Measurements from ENCODE around the gene INTS7.
"Not testable (repeated sequence)": the region's sequence is repeated elsewhere in the genome, so short reads cannot be mapped to it uniquely, and the experiment has no call there.

INTS7 gene

DNA sequence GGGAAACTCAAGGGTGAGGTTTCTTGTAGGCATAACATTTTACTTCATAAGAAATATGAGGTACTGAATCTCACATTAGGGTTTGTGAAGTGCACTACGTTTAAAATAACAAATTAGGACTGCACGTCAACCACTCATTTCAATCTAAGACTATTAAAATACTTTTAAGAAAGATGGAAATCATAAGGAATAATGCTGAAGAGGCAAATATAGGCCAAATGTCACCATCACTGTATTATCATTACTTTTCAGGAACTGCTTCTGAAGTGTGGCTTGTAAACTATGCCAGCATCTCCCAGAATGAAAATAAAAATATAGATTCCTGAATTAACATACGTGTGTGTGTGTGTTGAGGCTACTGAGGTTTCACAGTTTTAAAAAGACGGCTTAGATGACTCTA, 56.8 kb downstream of the INTS7 start:
- DNase-seq (ENCODE audit: low spot score), result no peak

- no peak for DNase-seq (ENCODE audit: low spot score)
These were observed 60.0 kb downstream of the INTS7 start for GRCh38 chr1:211975152-211975941.

- no peak for DNase-seq (ENCODE audit: low spot score)
These were observed 61.8 kb downstream of the INTS7 start for GRCh38 chr1:211973541-211973940.

- no peak for DNase-seq (ENCODE audit: low spot score)
These were observed 67.0 kb downstream of the INTS7 start for GRCh38 chr1:211968200-211968834.

DNA sequence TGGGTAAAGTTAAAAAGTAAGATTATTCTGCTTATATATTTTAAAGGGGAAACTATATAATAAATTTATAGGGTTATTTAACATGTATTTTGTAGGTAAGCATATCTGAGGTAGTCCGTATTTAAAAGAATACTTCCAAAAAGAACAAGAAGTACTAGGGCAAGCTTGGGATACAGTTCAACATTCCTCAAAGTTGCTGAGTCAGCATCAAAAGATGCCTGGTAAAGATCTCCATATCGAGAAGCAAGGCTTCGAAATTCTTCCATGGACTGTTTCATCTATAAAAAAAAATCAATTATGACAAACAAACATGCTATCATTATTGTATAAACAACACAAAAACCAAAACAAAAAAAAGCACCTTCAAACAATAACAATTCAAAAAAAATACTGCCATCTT, 67.7 kb downstream of the INTS7 start:
- DNase-seq (ENCODE audit: low spot score), result no peak

DNA sequence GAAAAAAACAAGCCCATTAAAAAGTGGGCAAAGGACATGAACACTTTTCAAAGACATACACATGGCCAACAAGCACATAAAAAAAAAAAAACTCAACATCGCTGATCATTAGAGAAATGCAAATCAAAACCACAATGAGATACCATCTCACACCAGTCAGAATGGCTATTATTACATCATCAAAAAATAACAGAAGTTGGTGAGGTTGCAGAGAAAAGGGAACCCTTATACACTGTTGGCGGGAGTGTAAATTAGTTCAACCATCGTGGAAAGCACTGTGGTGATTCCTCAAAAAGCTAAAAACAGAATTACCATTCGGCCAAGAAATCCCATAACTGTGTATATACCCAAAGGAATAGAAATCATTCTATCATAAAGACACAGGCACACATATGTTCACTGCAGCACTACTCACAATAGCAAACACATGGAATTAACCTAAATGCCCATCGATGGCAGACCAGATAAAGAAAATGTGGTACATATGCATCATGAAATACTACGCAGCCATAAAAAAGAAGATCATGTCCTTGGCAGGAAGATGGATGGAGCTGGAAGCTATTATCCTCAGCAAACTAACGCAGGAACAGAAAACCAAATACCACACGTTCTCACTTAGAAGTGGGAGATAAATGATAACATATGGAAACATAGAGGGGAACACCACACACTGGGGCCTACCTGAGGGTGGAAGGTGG, 70.1 kb downstream of the INTS7 start:
- DNase-seq (ENCODE audit: low spot score), result no peak

DNA sequence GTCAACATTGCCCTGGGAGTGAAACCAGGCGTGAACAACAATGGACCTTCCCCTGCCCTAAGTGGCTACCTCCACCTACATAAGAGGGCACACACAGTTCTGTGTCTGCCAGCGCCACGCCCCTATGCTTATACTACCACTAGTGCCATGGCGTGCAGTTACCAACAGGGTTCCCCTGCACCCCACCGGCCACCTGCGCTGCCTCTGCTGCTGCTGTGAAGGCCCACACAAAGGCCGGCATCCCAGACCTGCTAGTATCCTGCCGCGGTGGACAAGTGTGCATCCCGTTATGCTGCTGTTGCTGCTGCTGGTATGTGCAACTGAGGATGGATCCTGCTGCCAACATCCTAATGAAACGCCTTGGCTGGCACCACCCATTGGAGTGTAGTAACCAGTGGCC, 75.7 kb downstream of the INTS7 start:
- DNase-seq (ENCODE audit: low spot score), result no peak

GRCh38 chr1:211959221-211959620, 76.1 kb downstream of the INTS7 start:
- DNase-seq (ENCODE audit: low spot score), result no peak

GRCh38 chr1:211954028-211954427, 81.3 kb downstream of the INTS7 start:
- not testable (repeated sequence) for DNase-seq (ENCODE audit: low spot score)

- not testable (repeated sequence) for DNase-seq (ENCODE audit: low spot score)
These were observed 81.8 kb downstream of the INTS7 start for GRCh38 chr1:211953543-211953942.

DNA sequence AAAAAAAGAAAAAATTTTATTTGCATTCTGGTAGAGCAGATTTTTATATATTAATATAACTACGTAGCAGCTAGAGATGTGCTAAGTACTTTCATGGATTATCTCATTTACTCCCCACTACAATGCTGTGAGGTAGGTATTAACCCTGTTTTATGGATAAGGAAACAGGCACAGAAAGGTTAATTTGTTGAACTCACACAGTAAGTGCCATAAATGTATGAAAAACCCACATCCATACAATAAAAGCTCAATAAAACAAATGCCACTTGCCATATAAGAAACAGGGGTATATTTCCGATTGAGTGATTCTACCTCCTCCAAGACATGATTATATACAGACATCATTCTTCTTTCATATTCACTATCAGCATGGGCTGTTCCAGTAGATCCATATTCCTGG, 83.1 kb downstream of the INTS7 start:
- no peak for DNase-seq (ENCODE audit: low spot score)

GRCh38 chr1:211951856-211952255, 83.5 kb downstream of the INTS7 start:
- DNase-seq (ENCODE audit: low spot score), result peak; percentile 35

DNA sequence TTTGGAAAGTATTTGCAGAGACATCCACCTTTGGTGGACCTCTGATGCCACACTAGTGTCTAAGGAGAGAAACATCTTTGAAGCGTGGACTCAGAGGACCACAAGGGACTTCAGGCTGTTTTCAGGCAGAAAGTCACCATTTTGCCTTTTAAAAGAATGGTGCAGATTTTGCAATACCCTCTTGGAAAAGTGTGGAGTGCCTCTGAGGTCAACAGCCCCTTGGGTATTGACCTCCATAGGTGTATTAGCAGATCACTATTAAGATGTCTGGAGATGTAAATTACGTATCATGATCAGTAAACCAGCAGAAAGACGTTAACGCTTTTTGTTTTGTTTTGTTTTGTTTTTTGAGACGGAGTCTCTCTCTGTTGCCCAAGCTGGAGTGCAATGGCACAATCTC, 87.0 kb downstream of the INTS7 start:
- no peak for DNase-seq (ENCODE audit: low spot score)

- no peak for DNase-seq (ENCODE audit: low spot score)
These were observed 87.7 kb downstream of the INTS7 start for GRCh38 chr1:211947396-211948295.

DNA sequence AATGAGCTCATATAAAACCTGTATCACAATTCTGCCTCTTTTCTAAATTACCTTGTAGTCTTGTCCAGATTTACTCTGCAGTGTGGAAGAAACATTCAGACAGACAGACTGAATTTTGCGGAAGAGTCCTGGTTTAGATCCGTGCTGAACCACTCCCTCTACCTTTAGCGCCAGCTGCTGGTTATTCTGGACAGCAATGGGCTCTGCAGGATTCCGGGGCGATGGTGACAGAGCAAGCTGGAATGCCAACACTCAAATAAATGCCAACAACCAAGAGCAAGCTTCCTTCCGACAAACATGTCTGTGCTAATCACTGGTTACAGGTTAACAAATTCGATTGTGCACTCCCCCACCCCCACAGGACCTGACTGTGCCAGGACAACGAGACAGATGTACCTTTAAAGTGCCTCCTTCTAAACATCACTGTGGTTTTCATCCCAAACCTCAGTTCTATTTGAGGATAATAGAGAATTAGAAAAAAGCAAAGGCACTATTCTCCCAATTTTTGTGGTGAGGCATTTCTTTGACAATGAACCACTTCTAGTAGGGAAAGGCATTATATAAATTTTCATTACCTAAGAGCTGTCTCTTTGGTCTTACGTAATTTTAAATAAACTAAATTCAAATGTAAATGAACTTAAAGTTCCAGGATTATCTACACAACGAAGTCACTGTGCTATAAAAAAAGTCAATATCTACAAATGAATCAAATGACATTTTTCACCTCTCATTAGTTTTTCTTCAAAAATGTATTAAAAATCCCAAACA, 90.4 kb downstream of the INTS7 start:
- DNase-seq (ENCODE audit: low spot score), result peak; percentile 51

DNA sequence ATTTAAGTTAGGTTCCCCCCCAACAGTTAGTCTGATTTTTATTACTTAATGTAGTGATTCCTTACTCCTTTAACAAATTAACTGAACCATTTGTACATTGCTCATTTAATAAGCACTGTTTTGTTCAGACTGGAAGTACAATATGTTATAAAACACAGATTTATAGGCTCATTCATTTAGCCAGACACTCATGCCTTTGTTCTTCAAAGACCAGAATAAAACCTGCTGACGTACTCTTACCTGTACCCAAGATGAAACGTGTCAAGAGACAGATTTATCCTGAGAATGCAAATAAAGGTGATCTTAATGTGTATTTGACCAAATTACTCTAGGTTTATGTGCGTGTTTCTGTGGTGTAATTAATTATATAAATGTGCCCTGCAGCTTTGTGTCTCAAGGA, 92.8 kb downstream of the INTS7 start:
- DNase-seq (ENCODE audit: low spot score), result no peak

- DNase-seq (ENCODE audit: low spot score), result no peak
These were observed 95.4 kb downstream of the INTS7 start for GRCh38 chr1:211939876-211940468.

- no peak for DNase-seq (ENCODE audit: low spot score)
These were observed 96.8 kb downstream of the INTS7 start for GRCh38 chr1:211938561-211938997.

DNA sequence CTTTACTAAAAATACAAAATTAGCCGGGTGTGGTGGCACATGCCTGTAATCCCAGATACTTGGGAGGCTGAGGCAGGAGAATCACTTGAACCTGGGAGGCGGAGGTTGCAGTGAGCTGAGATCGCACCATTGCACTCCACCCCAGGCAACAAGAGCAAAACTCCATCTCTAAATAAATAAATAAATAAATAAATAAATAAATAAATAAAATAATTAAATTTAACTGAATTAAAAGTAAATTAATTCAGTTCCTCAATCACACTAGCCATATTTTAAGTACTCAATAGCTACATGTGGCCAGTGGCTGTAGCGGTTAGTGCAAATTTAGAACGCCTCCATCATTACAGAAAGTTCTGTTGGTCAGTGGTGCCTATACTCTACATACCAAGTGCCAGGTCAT, 97.9 kb downstream of the INTS7 start:
- not testable (repeated sequence) for DNase-seq (ENCODE audit: low spot score)

DNA sequence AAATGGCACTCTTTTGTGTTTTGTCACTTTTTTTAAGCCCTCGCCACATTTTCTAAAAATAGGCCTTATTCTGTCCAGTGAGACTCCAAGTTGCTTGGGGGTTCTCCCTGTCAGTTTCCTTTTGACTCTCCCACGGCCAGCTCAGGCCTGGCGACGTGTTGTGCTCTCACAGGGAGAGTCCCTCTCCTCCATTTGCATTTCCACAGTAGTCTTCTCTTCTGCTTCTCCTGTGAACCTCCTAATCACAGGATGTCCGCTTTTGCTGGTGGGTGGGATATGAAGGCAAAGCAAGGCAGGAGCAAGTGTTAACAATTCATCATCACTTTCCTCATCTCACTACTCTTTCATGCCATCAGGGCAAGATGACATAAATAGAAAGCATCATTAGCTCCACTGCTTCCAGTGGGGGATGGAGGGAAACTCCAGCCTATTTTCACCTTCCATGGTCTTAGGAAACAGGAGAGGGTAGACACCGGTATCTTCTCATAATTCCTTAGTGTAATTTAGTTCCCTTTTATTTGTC, 99.8 kb downstream of the INTS7 start:
- no peak for DNase-seq (ENCODE audit: low spot score)

Data from iPS-NIHi11 (cell line).